Measurements from ENCODE around the gene NFATC3. TPM values are rescaled to one million over a fixed set of nuclear protein-coding genes. Genes with fewer than 3 reads are reported as not detected.
"Not testable (repeated sequence)": the region's sequence is repeated elsewhere in the genome, so short reads cannot be mapped to it uniquely, and the experiment has no call there.

NFATC3 gene
- total and polyA plus RNA-seq, 11 donors, result 5.9 to 35.1 (median 24.2) TPM

GRCh38 chr16:68115851-68116250, 30.7 kb downstream of the NFATC3 start:
- Histone ChIP-seq H3K27me3 (no peaks in the 10 kb centered on the region), H3K4me3 (no peak overlapping the region), H3K4me1 (peaks cover 0 to 61% (median 10%) of the 10 kb centered on the region in 12 donors), H3K27ac (no peak overlapping the region), H3K36me3 (no peaks in the 10 kb centered on the region), H3K9me3 (peaks cover 0 to 12% (median 0%) of the 10 kb centered on the region in 12 donors)
- intact Hi-C loops (cut with DNase I), result no loop called here
- ATAC-seq, result no peak
- TF ChIP-seq POLR2A (IDR thresholded peaks at IDR 0.05) (no peak), CTCF (IDR thresholded peaks at IDR 0.05) (no peak)
- no peak for DNase-seq
- WGBS, 4 donors, result 67 to 83% (median 71%) methylated on average over 2 of the region's 2 CpGs

GRCh38 chr16:68116256-68116867, 31.2 kb downstream of the NFATC3 start:
- intact Hi-C loops (cut with DNase I), result no loop called here
- Histone ChIP-seq H3K4me1 (peaks cover 0 to 61% (median 11%) of the 10 kb centered on the region in 12 donors), H3K27ac (no peak overlapping the region), H3K9me3 (peaks cover 0 to 7% (median 0%) of the 10 kb centered on the region in 12 donors), H3K27me3 (no peaks in the 10 kb centered on the region), H3K36me3 (no peaks in the 10 kb centered on the region), H3K4me3 (no peak overlapping the region)
- whole genome bisulfite sequencing, 4 donors, result 71 to 84% (median 73%) methylated on average over 2 of the region's 2 CpGs
- ATAC-seq (no peak), DNase-seq (no peak)
- TF ChIP-seq CTCF (IDR thresholded peaks at IDR 0.05) (peak in 10 of 12 donors; percentile 9 to 50 (median 32)), POLR2A (IDR thresholded peaks at IDR 0.05) (no peak)

- no peak for ATAC-seq
- H3K36me3 ChIP-seq, result peaks cover 0 to 6% (median 0%) of the 10 kb centered on the region in 9 donors
- H3K4me1 ChIP-seq, result peaks cover 0 to 57% (median 11%) of the 10 kb centered on the region in 12 donors
- H3K27me3 ChIP-seq, result no peaks in the 10 kb centered on the region
- H3K27ac ChIP-seq, result no peak overlapping the region
- no peaks in the 10 kb centered on the region for H3K9me3 ChIP-seq
- WGBS, 4 donors, result 95 to 96% (median 95%) methylated on average over 3 of the region's 3 CpGs
- no peak overlapping the region for H3K4me3 ChIP-seq
- DNase-seq, result no peak
- TF ChIP-seq POLR2A (IDR thresholded peaks at IDR 0.05) (no peak), CTCF (IDR thresholded peaks at IDR 0.05) (no peak)
- intact Hi-C loops (cut with DNase I), result no loop called here
Measured at GRCh38 chr16:68117884-68118283, 32.7 kb downstream of the NFATC3 start.

GRCh38 chr16:68118954-68119353, 33.8 kb downstream of the NFATC3 start:
- H3K36me3 ChIP-seq; H3K27me3 ChIP-seq; H3K9me3 ChIP-seq; intact Hi-C loops (cut with DNase I); ATAC-seq; DNase-seq; H3K4me3 ChIP-seq; H3K27ac ChIP-seq: not testable (repeated sequence)
- WGBS, 4 donors, result 94 to 95% (median 95%) methylated on average over 13 of the region's 13 CpGs
- H3K4me1 ChIP-seq, result peaks cover 0 to 51% (median 11%) of the 10 kb centered on the region in 12 donors

GRCh38 chr16:68120496-68120895, 35.3 kb downstream of the NFATC3 start:
- peaks cover 0 to 43% (median 11%) of the 10 kb centered on the region in 12 donors for H3K4me1 ChIP-seq
- ATAC-seq; H3K4me3 ChIP-seq; H3K9me3 ChIP-seq; H3K36me3 ChIP-seq; DNase-seq; intact Hi-C loops (cut with DNase I); H3K27me3 ChIP-seq; H3K27ac ChIP-seq: not testable (repeated sequence)
- 88 to 96% (median 92%) methylated on average over 5 of the region's 5 CpGs for WGBS, 4 donors

Data from heart left ventricle (tissue), 16 donors.